MM.1S (cell line): ENCODE data around the gene RPS28.
A peak's percentile ranks its signal among the peaks of the same experiment; 100 is the strongest.
"Not testable (repeated sequence)": the region's sequence is repeated elsewhere in the genome, so short reads cannot be mapped to it uniquely, and the experiment has no call there.

ENCODE experiments used
- DNase-seq: peaks from one replicate; pipeline ENCODE4 v3.0.0-alpha.2; 2015
- H2AFZ ChIP-seq: fragments of 300-600 bp; sonication (generic); 2 replicates; pipeline ENCODE4 v1.6.0; 2016; ENCODE audit warnings: antibody characterized with exemption, low read length
- H3F3A ChIP-seq: fragments of 300-600 bp; sonication (generic); 2 replicates; pipeline ENCODE4 v1.6.1; 2016; ENCODE audit warnings: mild to moderate bottlenecking, antibody characterized with exemption, low read length, moderate library complexity, mixed read lengths; ENCODE audit not compliant: insufficient read depth
- H3K27ac ChIP-seq: fragments of 300-600 bp; sonication (generic); 2 replicates; pipeline ENCODE4 v1.5.1; 2016; ENCODE audit warnings: mild to moderate bottlenecking, low read length
- H3K27me3 ChIP-seq: fragments of 300-600 bp; sonication (generic); replicated peaks from 2 replicates; pipeline ENCODE4 v1.6.0; 2016; ENCODE audit warnings: low read length; ENCODE audit not compliant: insufficient read depth
- H3K36me3 ChIP-seq: fragments of 300-600 bp; sonication (generic); replicated peaks from 2 replicates; pipeline ENCODE4 v1.6.1; 2016; ENCODE audit warnings: mild to moderate bottlenecking, low read length, mixed read lengths; ENCODE audit not compliant: insufficient read depth
- H3K4me1 ChIP-seq: fragments of 300-600 bp; sonication (generic); 2 replicates; pipeline ENCODE4 v1.6.1; 2016; ENCODE audit warnings: low read length, mixed read lengths
- H3K4me2 ChIP-seq: fragments of 300-600 bp; sonication (generic); 2 replicates; pipeline ENCODE4 v1.6.0; 2016; ENCODE audit warnings: low read depth, low read length
- H3K4me3 ChIP-seq: fragments of 300-600 bp; sonication (generic); 2 replicates; pipeline ENCODE4 v1.5.1; 2016; ENCODE audit warnings: low read length, mixed read lengths
- H3K79me2 ChIP-seq: fragments of 300-600 bp; sonication (generic); 2 replicates; pipeline ENCODE4 v1.6.1; 2016; ENCODE audit warnings: mixed run types, low read length, mixed read lengths
- H3K9ac ChIP-seq: fragments of 300-600 bp; sonication (generic); 2 replicates; pipeline ENCODE4 v1.6.1; 2016; ENCODE audit warnings: low read length, mixed read lengths
- H3K9me2 ChIP-seq: fragments of 300-600 bp; sonication (generic); replicated peaks from 2 replicates; pipeline ENCODE4 v1.6.1; 2016; ENCODE audit warnings: mild to moderate bottlenecking, low read length, mixed read lengths; ENCODE audit not compliant: insufficient read depth
- H3K9me3 ChIP-seq: fragments of 300-600 bp; sonication (generic); replicated peaks from 2 replicates; pipeline ENCODE4 v1.6.1; 2016; ENCODE audit warnings: mild to moderate bottlenecking, low read length, mixed read lengths; ENCODE audit not compliant: insufficient read depth
- H4K20me1 ChIP-seq: fragments of 300-600 bp; sonication (generic); 2 replicates; pipeline ENCODE4 v1.6.1; 2016; ENCODE audit warnings: mild to moderate bottlenecking, low read length, moderate library complexity, mixed read lengths; ENCODE audit not compliant: insufficient read depth
- EZH2 ChIP-seq: fragments of 300-600 bp; sonication (generic); optimal IDR thresholded peaks from 2 replicates; pipeline ENCODE3; 2017; ENCODE audit warnings: low read depth, mild to moderate bottlenecking, antibody characterized with exemption, low read length, mixed read lengths
- EZH2phosphoT487 ChIP-seq: fragments of 300-600 bp; sonication (generic); IDR thresholded peaks from 2 replicates; pipeline ENCODE4 v1.6.1; 2018; ENCODE audit warnings: antibody characterized with exemption, low read length
- TF ChIP-seq, protein P1 (sequence below): fragments of 300-600 bp; sonication (generic); IDR thresholded peaks from 2 replicates; pipeline ENCODE4 v1.5.1; 2016; ENCODE audit warnings: antibody characterized with exemption, low read length, mixed read lengths

The RPS28 gene

DNA sequence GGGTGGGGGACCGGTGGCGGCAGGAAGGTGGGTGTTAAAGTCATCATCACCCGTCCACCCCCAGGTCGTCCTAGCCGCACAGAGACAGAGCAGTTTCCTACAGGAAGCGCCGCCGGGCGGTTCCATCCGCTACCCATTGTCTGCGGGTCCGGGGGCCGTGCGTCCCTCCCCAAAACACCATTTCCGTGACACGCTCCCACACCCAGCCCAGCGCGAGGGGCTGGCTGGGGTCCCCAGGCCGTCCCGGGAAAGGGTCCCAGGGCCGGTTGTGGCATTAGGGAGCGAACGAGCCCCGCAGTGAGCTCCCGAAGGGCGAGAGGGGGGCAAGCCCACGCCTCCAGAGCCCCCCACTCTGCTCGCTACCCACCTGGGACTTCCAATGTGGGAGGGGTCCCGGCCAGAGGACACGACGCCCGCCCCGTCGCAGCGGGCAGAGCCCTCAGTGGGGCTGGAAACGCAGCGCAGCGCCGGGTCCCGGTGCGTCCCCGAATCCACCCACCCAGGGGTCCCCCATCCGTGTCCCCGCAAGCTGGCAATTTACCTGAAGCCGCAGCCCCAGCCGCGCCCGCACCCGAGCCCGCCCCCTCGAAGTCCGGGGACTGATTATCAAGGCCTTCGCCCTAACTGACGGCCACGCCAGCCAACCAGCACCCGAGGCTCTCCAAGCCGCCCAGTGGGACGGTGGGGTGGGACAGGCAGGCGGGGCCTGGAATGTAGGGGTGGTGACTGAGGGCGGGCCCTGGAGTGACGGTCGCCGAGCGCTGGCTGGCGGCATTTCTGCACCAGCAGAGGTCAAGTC is 21.6 kb downstream of the RPS28 start, which contains the start of gene KANK3:
TSS of gene KANK3 (minus strand) at position 579 of the 799 bp plus-strand sequence. CDS start 5,434 bp downstream, outside the sequence.
- no peaks in the 10 kb centered on the region for H3K9me2 ChIP-seq
- H3K27me3 ChIP-seq, result peaks cover 65% of the 10 kb centered on the region
- H4K20me1 ChIP-seq, result no peaks in the 10 kb centered on the region
- H3K9ac ChIP-seq, result no peak within 1 kb of the TSS
- no peaks in the 10 kb centered on the region for H3K4me1 ChIP-seq
- DNase-seq, result peak; percentile 94
- H3K9me3 ChIP-seq, result no peaks in the 10 kb centered on the region
- no peak within 1 kb of the TSS for H3K27ac ChIP-seq
- H3F3A ChIP-seq, result no peaks in the 10 kb centered on the region
- H3K4me2 ChIP-seq, result peak within 1 kb of the TSS; percentile 75; the same call in 1 of the 2 replicates
- H2AFZ ChIP-seq, result peak within 1 kb of the TSS; percentile 54; the same call in 1 of the 2 replicates
- peak within 1 kb of the TSS; percentile 49 for H3K4me3 ChIP-seq
- H3K79me2 ChIP-seq, result no peaks in the 10 kb centered on the region
- TF ChIP-seq EZH2phosphoT487 (no peak), EZH2 (no peak)
- TF ChIP-seq, protein P1, sequence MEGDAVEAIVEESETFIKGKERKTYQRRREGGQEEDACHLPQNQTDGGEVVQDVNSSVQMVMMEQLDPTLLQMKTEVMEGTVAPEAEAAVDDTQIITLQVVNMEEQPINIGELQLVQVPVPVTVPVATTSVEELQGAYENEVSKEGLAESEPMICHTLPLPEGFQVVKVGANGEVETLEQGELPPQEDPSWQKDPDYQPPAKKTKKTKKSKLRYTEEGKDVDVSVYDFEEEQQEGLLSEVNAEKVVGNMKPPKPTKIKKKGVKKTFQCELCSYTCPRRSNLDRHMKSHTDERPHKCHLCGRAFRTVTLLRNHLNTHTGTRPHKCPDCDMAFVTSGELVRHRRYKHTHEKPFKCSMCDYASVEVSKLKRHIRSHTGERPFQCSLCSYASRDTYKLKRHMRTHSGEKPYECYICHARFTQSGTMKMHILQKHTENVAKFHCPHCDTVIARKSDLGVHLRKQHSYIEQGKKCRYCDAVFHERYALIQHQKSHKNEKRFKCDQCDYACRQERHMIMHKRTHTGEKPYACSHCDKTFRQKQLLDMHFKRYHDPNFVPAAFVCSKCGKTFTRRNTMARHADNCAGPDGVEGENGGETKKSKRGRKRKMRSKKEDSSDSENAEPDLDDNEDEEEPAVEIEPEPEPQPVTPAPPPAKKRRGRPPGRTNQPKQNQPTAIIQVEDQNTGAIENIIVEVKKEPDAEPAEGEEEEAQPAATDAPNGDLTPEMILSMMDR, result no peak
- no peaks in the 10 kb centered on the region for H3K36me3 ChIP-seq

DNA sequence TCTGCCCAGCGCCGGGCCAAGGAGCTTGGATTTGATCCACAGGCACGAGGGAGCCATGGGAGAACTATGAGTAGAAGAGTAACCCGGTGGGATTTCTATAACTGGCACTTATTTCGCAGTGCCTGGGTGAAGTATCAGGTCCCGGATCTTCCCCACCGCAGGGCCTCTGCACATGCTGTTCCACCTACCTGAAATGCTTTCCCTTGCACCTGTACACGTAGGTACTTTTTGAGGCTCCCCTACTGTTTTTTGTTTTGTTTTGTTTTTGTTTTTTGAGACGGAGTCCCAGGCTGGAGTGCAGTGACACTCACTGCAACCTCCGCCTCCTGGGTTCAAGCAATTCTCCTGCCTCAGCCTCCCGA is 22.2 kb downstream of the RPS28 start:
- peak overlapping the region; percentile 54; the same call in 1 of the 2 replicates for H2AFZ ChIP-seq
- no peaks in the 10 kb centered on the region for H3K4me1 ChIP-seq
- H3K27me3 ChIP-seq, result peaks cover 60% of the 10 kb centered on the region
- H3F3A ChIP-seq, result no peaks in the 10 kb centered on the region
- H3K36me3 ChIP-seq, result no peaks in the 10 kb centered on the region
- H3K9ac ChIP-seq, result no peak overlapping the region
- no peaks in the 10 kb centered on the region for H3K9me2 ChIP-seq
- no peak overlapping the region for H3K27ac ChIP-seq
- H3K9me3 ChIP-seq, result no peaks in the 10 kb centered on the region
- peak overlapping the region; percentile 75; the same call in 1 of the 2 replicates for H3K4me2 ChIP-seq
- no peaks in the 10 kb centered on the region for H3K79me2 ChIP-seq
- TF ChIP-seq EZH2, result no peak
- TF ChIP-seq, protein P1, result no peak
- TF ChIP-seq EZH2phosphoT487, result no peak
- H4K20me1 ChIP-seq, result no peaks in the 10 kb centered on the region
- H3K4me3 ChIP-seq, result peak overlapping the region; percentile 49; the same call in 1 of the 2 replicates
- DNase-seq, result no peak

DNA sequence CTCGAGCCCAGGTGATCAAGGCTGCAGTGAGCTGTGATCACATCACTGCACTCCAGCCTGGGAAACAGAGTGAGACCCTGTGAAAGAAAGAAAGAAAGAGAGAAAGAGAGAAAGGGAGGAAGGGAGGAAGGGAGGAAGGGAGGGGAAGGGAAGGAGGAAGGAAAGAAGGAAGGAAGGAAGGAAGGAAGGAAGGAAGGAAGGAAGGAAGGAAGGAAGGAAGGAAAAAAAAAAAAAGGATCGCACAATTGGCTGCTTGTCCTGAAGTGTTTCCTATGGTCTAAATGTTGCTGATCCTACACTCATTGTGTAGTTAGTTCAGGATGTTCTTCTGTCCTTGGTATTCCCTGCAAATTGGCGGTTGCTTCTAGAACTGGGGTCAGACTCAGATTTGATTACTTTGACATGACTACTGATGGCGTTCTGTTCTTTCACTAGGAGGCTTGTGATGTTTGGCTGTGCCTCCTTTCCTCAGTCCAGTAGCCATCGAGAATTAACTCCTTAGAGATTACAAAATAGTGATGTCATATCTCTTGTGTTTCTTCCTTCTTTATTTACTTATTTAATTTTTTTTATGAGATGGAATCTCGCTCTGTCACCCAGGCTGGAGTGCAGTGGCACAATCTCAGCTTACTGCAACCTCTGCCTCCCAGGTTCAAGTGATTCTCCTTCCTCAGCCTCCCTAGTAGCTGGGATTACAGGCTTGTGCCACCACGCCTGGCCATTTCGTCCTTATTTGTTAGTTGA is 28.5 kb downstream of the RPS28 start:
- H3K27me3 ChIP-seq, result peaks cover 39% of the 10 kb centered on the region
- not testable (repeated sequence) for H3K79me2 ChIP-seq, H3K27ac ChIP-seq, H3F3A ChIP-seq, H3K9me2 ChIP-seq, H3K9me3 ChIP-seq, H3K9ac ChIP-seq, H4K20me1 ChIP-seq, H3K36me3 ChIP-seq, DNase-seq, H3K4me2 ChIP-seq, H2AFZ ChIP-seq, H3K4me3 ChIP-seq, H3K4me1 ChIP-seq
